Tibial artery (tissue), 4 donors: ENCODE data around the gene CHST1.

Experiments
- DNase-seq, 2 donors: peaks; one replicate each; pipeline ENCODE4 v3.0.0-alpha.2; 2019
- H3K27ac ChIP-seq, 2 donors: fragments of 200-600 bp; sonication (generic) in 1 of 2; 1 replicate in 1 of 2; 2 replicates in 1 of 2; pipeline ENCODE4 v1.5.1; 2018 to 2019; ENCODE audit warnings: mild to moderate bottlenecking in 1 of 2
- H3K27me3 ChIP-seq, 2 donors: fragments of 200-600 bp; sonication (generic) in 1 of 2; one replicate each; pipeline versions ENCODE4 v1.5.1 to v1.6.0; 2016 to 2019
- H3K36me3 ChIP-seq, 3 donors: fragments of 200-600 bp; sonication (generic) in 2 of 3; one replicate each; pipeline ENCODE4 v1.5.1; 2016 to 2019; ENCODE audit warnings: mild to moderate bottlenecking in 2 of 3
- H3K4me1 ChIP-seq, 4 donors: fragments of 200-600 bp; sonication (generic) in 2 of 4; 1 replicate in 3 of 4; 2 replicates in 1 of 4; pipeline ENCODE4 v1.5.1; 2016 to 2019
- H3K4me3 ChIP-seq, 2 donors: fragments of 200-600 bp; sonication (generic) in 1 of 2; 1 replicate in 1 of 2; 2 replicates in 1 of 2; pipeline ENCODE4 v1.5.1; 2018 to 2019; ENCODE audit warnings: mild to moderate bottlenecking in 2 of 2
- H3K9me3 ChIP-seq, 3 donors: fragments of 200-600 bp; sonication (generic) in 1 of 3; one replicate each; pipeline ENCODE4 v1.5.1; 2016 to 2019
- CTCF ChIP-seq, 2 experiments: fragments of 200-600 bp in 1 of 2; fragments of 450-650 bp in 1 of 2; IDR thresholded peaks; one replicate each; pipeline ENCODE4 v1.5.1; 2017 to 2019; ENCODE audit warnings: antibody characterized with exemption in 2 of 2, mild to moderate bottlenecking in 1 of 2, moderate library complexity in 1 of 2
- intact Hi-C: fragments of 100-400 bp; cut with DNase I; formaldehyde crosslinking; loops from one replicate; pipeline ENCODE4 v1.15.0; 2023; ENCODE audit warnings: low total_unique reads

CHST1 gene

DNA sequence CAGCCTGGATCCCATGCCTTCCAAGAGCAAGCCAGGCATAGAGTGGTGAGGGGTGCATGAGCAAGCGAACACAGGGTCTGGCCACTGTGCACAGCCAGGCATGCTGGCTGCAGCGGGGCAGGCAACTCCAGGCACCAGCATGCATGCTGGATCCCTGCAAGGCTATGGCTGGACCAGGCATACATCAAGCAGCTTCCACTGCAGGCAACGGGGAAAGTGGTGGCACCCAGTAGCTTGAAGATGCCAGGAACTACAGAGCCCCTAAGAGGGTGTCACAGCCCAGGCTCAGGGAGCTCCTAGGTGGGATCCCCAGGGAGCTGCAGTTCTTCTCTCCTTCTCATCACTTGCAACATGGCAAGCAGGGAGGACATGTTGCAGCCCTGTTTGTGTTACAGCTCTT lies 45.2 kb downstream of the CHST1 start:
- H3K4me1 ChIP-seq = no peaks in the 10 kb centered on the region
- H3K4me3 ChIP-seq = no peak overlapping the region
- H3K27ac ChIP-seq = no peak overlapping the region
- no peaks in the 10 kb centered on the region for H3K36me3 ChIP-seq
- intact Hi-C loops = no loop called here
- no peak for DNase-seq
- peaks cover 0 to 9% (median 0%) of the 10 kb centered on the region in 3 donors for H3K9me3 ChIP-seq
- TF ChIP-seq CTCF (IDR thresholded peaks at IDR 0.05) = no peak
- peaks cover 0 to 18% of the 10 kb centered on the region in 2 donors for H3K27me3 ChIP-seq

DNA sequence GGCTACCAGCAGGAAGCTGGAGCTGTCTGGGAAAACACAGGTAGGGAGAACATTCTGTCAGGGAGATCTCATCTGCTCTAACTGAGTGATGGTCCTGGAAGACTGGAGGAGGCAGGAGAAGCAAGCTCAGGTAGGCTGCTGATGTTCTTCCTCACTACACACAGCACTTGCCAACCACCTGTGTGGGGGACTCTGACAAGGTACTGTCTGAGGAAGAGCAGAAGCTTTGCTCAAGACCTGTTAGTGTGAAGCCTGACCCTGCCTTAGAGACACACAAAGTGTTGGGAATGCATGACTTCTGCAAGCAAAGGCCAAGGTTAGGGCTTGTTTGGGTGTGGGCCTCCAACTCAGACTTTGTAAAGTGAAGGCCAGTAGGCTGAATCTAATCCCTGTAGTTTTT lies 46.5 kb downstream of the CHST1 start:
- intact Hi-C loops = no loop called here
- Histone ChIP-seq H3K9me3 (peaks cover 0 to 9% (median 0%) of the 10 kb centered on the region in 3 donors), H3K27me3 (peaks cover 0 to 18% of the 10 kb centered on the region in 2 donors), H3K4me1 (no peaks in the 10 kb centered on the region), H3K36me3 (no peaks in the 10 kb centered on the region), H3K4me3 (no peak overlapping the region), H3K27ac (no peak overlapping the region)
- TF ChIP-seq CTCF (IDR thresholded peaks at IDR 0.05) = no peak
- no peak for DNase-seq

GRCh38 chr11:45617871-45618601 lies 47.4 kb downstream of the CHST1 start:
- no peak for DNase-seq
- TF ChIP-seq CTCF (IDR thresholded peaks at IDR 0.05) = no peak
- Histone ChIP-seq H3K9me3 (peaks cover 0 to 9% (median 0%) of the 10 kb centered on the region in 3 donors), H3K27ac (no peak overlapping the region), H3K4me1 (no peaks in the 10 kb centered on the region), H3K27me3 (peaks cover 0 to 16% of the 10 kb centered on the region in 2 donors), H3K4me3 (no peak overlapping the region), H3K36me3 (no peaks in the 10 kb centered on the region)
- intact Hi-C loops = no loop called here

DNA sequence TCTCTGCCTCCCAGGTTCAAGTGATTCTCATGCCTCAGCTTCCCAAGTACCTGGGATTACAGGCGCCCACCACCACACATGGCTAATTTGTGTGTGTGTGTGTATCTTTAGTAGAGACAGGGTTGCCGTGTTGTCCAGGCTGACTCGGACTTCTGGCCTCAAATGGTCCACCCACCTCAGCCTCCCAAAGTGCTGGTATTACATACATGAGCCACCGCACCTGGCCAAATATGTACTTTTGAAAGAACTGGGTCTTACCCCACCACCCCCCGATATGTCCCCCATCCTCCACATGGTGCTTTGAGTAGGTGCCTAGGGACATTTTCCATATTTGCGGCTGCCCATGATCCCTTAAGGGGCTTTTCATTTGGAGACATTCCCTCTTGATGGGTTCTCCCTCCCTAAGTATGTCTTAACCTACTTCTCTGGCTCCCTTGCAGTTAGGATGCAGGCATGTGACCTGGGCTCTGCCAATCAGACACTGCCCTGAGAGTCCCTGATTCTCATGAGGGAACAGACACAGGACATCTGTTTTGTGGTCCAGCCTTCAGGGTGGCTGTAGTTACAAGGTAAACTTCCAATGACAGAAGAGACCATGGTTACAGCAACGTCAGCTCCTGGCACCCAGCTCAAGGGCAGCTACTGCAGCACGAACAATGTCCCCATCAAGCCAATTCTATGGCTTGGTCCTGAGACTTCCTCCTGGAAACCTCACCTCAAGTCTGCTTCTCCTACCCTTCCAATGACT lies 48.4 kb downstream of the CHST1 start:
- Histone ChIP-seq H3K9me3 (peaks cover 0 to 9% (median 0%) of the 10 kb centered on the region in 3 donors), H3K4me1 (no peaks in the 10 kb centered on the region), H3K4me3 (no peak overlapping the region), H3K36me3 (no peaks in the 10 kb centered on the region), H3K27me3 (peaks cover 0 to 16% of the 10 kb centered on the region in 2 donors), H3K27ac (no peak overlapping the region)
- no peak for DNase-seq
- intact Hi-C loops = no loop called here
- TF ChIP-seq CTCF (IDR thresholded peaks at IDR 0.05) = no peak

GRCh38 chr11:45615182-45615792 lies 50.1 kb downstream of the CHST1 start:
- Histone ChIP-seq H3K27me3 (peaks cover 0 to 9% of the 10 kb centered on the region in 2 donors), H3K4me1 (no peaks in the 10 kb centered on the region), H3K27ac (no peak overlapping the region), H3K36me3 (no peaks in the 10 kb centered on the region), H3K9me3 (no peaks in the 10 kb centered on the region), H3K4me3 (no peak overlapping the region)
- TF ChIP-seq CTCF (IDR thresholded peaks at IDR 0.05) = no peak
- intact Hi-C loops = no loop called here
- no peak for DNase-seq
